H9 (cell line): Measurements from ENCODE around the gene VPS41. TPM values are rescaled to one million over a fixed set of nuclear protein-coding genes. Genes with fewer than 3 reads are reported as not detected.

Experiments used
- DNase-seq: peaks from one replicate; pipeline ENCODE4 v3.0.0-alpha.2; 2017
- H2AFZ ChIP-seq: one replicate; pipeline ENCODE4 v1.6.1; 2013; ENCODE audit warnings: mild to moderate bottlenecking, low read length, control low read depth, moderate library complexity
- H2AK5ac ChIP-seq: 2 replicates; pipeline ENCODE4 v1.6.1; 2013; ENCODE audit warnings: low read length, control low read depth, mixed read lengths; ENCODE audit not compliant: insufficient read length
- H2BK120ac ChIP-seq: one replicate; pipeline ENCODE4 v1.6.1; 2013; ENCODE audit warnings: low read depth, mild to moderate bottlenecking, low read length, control low read depth, inconsistent platforms; ENCODE audit not compliant: poor library complexity, severe bottlenecking
- H2BK12ac ChIP-seq: 2 replicates; pipeline ENCODE4 v1.6.1; 2013; ENCODE audit warnings: low read length, control low read depth, mixed read lengths, low read depth; ENCODE audit not compliant: insufficient read length
- H2BK15ac ChIP-seq: 2 replicates; pipeline ENCODE4 v1.6.1; 2013; ENCODE audit warnings: low read depth, low read length, control low read depth
- H2BK20ac ChIP-seq: one replicate; pipeline ENCODE4 v1.6.1; 2013; ENCODE audit warnings: low read depth, mild to moderate bottlenecking, low read length, control low read depth, inconsistent platforms; ENCODE audit not compliant: poor library complexity, severe bottlenecking
- H2BK5ac ChIP-seq: 2 replicates; pipeline ENCODE4 v1.6.1; 2013; ENCODE audit warnings: low read length, control low read depth, mixed read lengths; ENCODE audit not compliant: insufficient read length
- H3K14ac ChIP-seq: 2 replicates; pipeline ENCODE4 v1.6.1; 2013; ENCODE audit warnings: low read length, control low read depth; ENCODE audit not compliant: insufficient read depth
- H3K18ac ChIP-seq: 2 replicates; pipeline ENCODE4 v1.6.1; 2013; ENCODE audit warnings: low read depth, mild to moderate bottlenecking, mixed read lengths, low read length, control low read depth; ENCODE audit not compliant: insufficient read length
- H3K23ac ChIP-seq: 2 replicates; pipeline ENCODE4 v1.6.1; 2013; ENCODE audit warnings: low read length, control low read depth, mixed read lengths, low read depth; ENCODE audit not compliant: insufficient read length
- H3K23me2 ChIP-seq: 2 replicates; pipeline ENCODE4 v1.6.1; 2013; ENCODE audit warnings: low read depth, mild to moderate bottlenecking, mixed read lengths, low read length, control low read depth; ENCODE audit not compliant: insufficient read length, poor library complexity, severe bottlenecking
- H3K27ac ChIP-seq: 2 replicates; pipeline ENCODE4 v1.5.1; 2013; ENCODE audit warnings: low read length, control low read depth, mixed read lengths, low read depth; ENCODE audit not compliant: insufficient read length
- H3K27me3 ChIP-seq: 2 replicates; pipeline ENCODE4 v1.6.1; 2013; ENCODE audit warnings: low read length, control low read depth, inconsistent platforms; ENCODE audit not compliant: insufficient read depth
- H3K4ac ChIP-seq: 2 replicates; pipeline ENCODE4 v1.6.1; 2013; ENCODE audit warnings: low read depth, mild to moderate bottlenecking, control low read depth, inconsistent platforms, low read length, moderate library complexity
- H3K4me1 ChIP-seq: 2 replicates; pipeline ENCODE4 v1.6.1; 2013; ENCODE audit warnings: low read length, control low read depth, inconsistent platforms; ENCODE audit not compliant: insufficient read depth
- H3K4me2 ChIP-seq: 2 replicates; pipeline ENCODE4 v1.6.1; 2013; ENCODE audit warnings: low read length, control low read depth, mixed read lengths; ENCODE audit not compliant: insufficient read length, insufficient read depth
- H3K56ac ChIP-seq: 2 replicates; pipeline ENCODE4 v1.6.1; 2013; ENCODE audit warnings: low read depth, mild to moderate bottlenecking, mixed read lengths, low read length, control low read depth; ENCODE audit not compliant: insufficient read length
- H3K79me1 ChIP-seq: 2 replicates; pipeline ENCODE4 v1.6.1; 2013; ENCODE audit warnings: low read depth, mild to moderate bottlenecking, moderate library complexity, low read length, control low read depth, inconsistent platforms; ENCODE audit not compliant: insufficient read depth, poor library complexity, severe bottlenecking
- H3K79me2 ChIP-seq: 2 replicates; pipeline ENCODE4 v1.6.1; 2013; ENCODE audit warnings: low read length, control low read depth, inconsistent platforms; ENCODE audit not compliant: insufficient read depth
- H3K9ac ChIP-seq: 2 replicates; pipeline ENCODE4 v1.6.1; 2013; ENCODE audit warnings: low read length, control low read depth, mixed read lengths; ENCODE audit not compliant: insufficient read length; ENCODE audit errors: extremely low read depth
- H3K9me3 ChIP-seq: one replicate; pipeline ENCODE4 v1.6.1; 2013; ENCODE audit warnings: low read depth, low read length, inconsistent platforms; ENCODE audit not compliant: control insufficient read depth
- H3T11ph ChIP-seq: one replicate; pipeline ENCODE4 v1.6.1; 2013; ENCODE audit warnings: mild to moderate bottlenecking, low read length, control low read depth, inconsistent platforms
- H4K20me1 ChIP-seq: one replicate; pipeline ENCODE4 v1.6.1; 2013; ENCODE audit not compliant: control insufficient read depth, insufficient read length, insufficient read depth
- H4K5ac ChIP-seq: 2 replicates; pipeline ENCODE4 v1.6.1; 2013; ENCODE audit warnings: low read depth, mild to moderate bottlenecking, mixed read lengths, low read length, control low read depth; ENCODE audit not compliant: insufficient read length
- H4K8ac ChIP-seq: replicated peaks from 2 replicates; pipeline ENCODE4 v1.6.1; 2013; ENCODE audit warnings: low read length, control low read depth, mixed read lengths, low read depth; ENCODE audit not compliant: insufficient read length
- H4K91ac ChIP-seq: 2 replicates; pipeline ENCODE4 v1.6.1; 2013; ENCODE audit warnings: low read depth, mild to moderate bottlenecking, moderate library complexity, mixed read lengths, low read length, control low read depth; ENCODE audit not compliant: insufficient read length
- H3K27ac Mint-ChIP-seq, 3 experiments: 2 replicates in 2 of 3; 3 replicates in 1 of 3; pipeline ENCODE4 v1.8.0; 2020 to 2021; ENCODE audit warnings: mixed read lengths in 3 of 3, mild to moderate bottlenecking in 1 of 3, moderate library complexity in 1 of 3
- H3K27me3 Mint-ChIP-seq: 2 replicates; pipeline ENCODE4 v1.8.0; 2021; ENCODE audit warnings: low read depth, mild to moderate bottlenecking, moderate library complexity, mixed read lengths
- H3K36me3 Mint-ChIP-seq, 3 experiments: 2 replicates in 2 of 3; 3 replicates in 1 of 3; pipeline ENCODE4 v1.8.0; 2020 to 2021; ENCODE audit warnings: low read depth in 3 of 3, mixed read lengths in 3 of 3; ENCODE audit not compliant: insufficient read depth in 1 of 3
- H3K4me1 Mint-ChIP-seq, 2 experiments: 2 replicates each; pipeline ENCODE4 v1.8.0; 2020; ENCODE audit warnings: mixed read lengths in 2 of 2
- H3K4me3 Mint-ChIP-seq, 2 experiments: 2 replicates in 1 of 2; 3 replicates in 1 of 2; pipeline ENCODE4 v1.8.0; 2020 to 2021; ENCODE audit warnings: mild to moderate bottlenecking in 2 of 2, mixed read lengths in 2 of 2, moderate library complexity in 1 of 2
- H3K9me3 Mint-ChIP-seq, 2 experiments: 2 replicates in 1 of 2; 3 replicates in 1 of 2; pipeline ENCODE4 v1.8.0; 2020; ENCODE audit warnings: mild to moderate bottlenecking in 2 of 2, mixed read lengths in 2 of 2, moderate library complexity in 1 of 2
- CTCF ChIP-seq: fragments of 200-600 bp; sonication (generic); conservative IDR thresholded peaks from 3 replicates; pipeline ENCODE4 v1.8.0; 2021; ENCODE audit warnings: antibody characterized with exemption, mild to moderate bottlenecking
- WGBS: extraction: QIAGEN DNeasy Blood & Tissue Kit; methylation state at CpG from one replicate; pipeline ENCODE4 v1.1.7; 2013; ENCODE audit warnings: missing lambda C conversion rate, low lambda C conversion rate, mixed read lengths; ENCODE audit not compliant: insufficient read length; ENCODE audit errors: extremely low coverage; 5-methylcytosine and 5-hydroxymethylcytosine counted together
- total RNA-seq: library from RNA; stranded (reverse); gene quantifications from 2 replicates; pipeline ENCODE4 v1.2.1, GENCODE V29; 2021

VPS41 gene
- total RNA-seq, 1 experiment from 2014 or later = 49.3 TPM

GRCh38 chr7:38886265-38886664 lies 22.7 kb downstream of the VPS41 start:
- DNase-seq = peak; percentile 59

More at GRCh38 chr7:38886265-38886664, 22.7 kb downstream of the VPS41 start:
- Mint-ChIP-seq H3K4me3 (no peak overlapping the region), H3K27me3 (no peaks in the 10 kb centered on the region), H3K4me1 (peaks cover 14 to 19% of the 10 kb centered on the region in 2 experiments), H3K36me3 (peaks cover 14 to 37% (median 32%) of the 10 kb centered on the region in 3 experiments), H3K9me3 (peaks cover 3 to 10% of the 10 kb centered on the region in 2 experiments; a peak in 4 of 5 replicates), H3K27ac (no peak overlapping the region; a peak in 1 of 7 replicates)
- no peaks in the 10 kb centered on the region for H3K79me1 ChIP-seq
- no peak overlapping the region for H2BK12ac ChIP-seq
- no peaks in the 10 kb centered on the region for H3K23me2 ChIP-seq
- H3K4me1 ChIP-seq = no peaks in the 10 kb centered on the region; the same call in 1 of the 2 replicates
- H2AFZ ChIP-seq = no peak overlapping the region
- WGBS = no CpG with 5 or more reads among the region's 10 CpGs
- no peaks in the 10 kb centered on the region for H3K79me2 ChIP-seq
- H2BK20ac ChIP-seq = no peak overlapping the region
- H3T11ph ChIP-seq = no peak overlapping the region
- H2AK5ac ChIP-seq = no peak overlapping the region
- H3K4ac ChIP-seq = no peak overlapping the region
- no peak overlapping the region for H2BK5ac ChIP-seq
- no peak overlapping the region for H3K9ac ChIP-seq
- no peak overlapping the region for H4K8ac ChIP-seq
- H3K14ac ChIP-seq = no peak overlapping the region
- H3K9me3 ChIP-seq = no peaks in the 10 kb centered on the region
- no peak overlapping the region for H2BK15ac ChIP-seq
- no peaks in the 10 kb centered on the region for H4K20me1 ChIP-seq
- no peak overlapping the region for H4K5ac ChIP-seq
- no peak overlapping the region for H3K23ac ChIP-seq
- H3K27ac ChIP-seq = no peak overlapping the region
- no peak overlapping the region for H3K4me2 ChIP-seq
- H3K18ac ChIP-seq = no peak overlapping the region
- no peak overlapping the region for H3K56ac ChIP-seq
- H4K91ac ChIP-seq = no peak overlapping the region
- TF ChIP-seq CTCF = peak; percentile 46
- H3K27me3 ChIP-seq = no peaks in the 10 kb centered on the region
- no peak overlapping the region for H2BK120ac ChIP-seq
